Glutamatergic neuron (in vitro differentiated cells): ENCODE results near the gene PPIP5K2. TPM values are rescaled to one million over a fixed set of nuclear protein-coding genes. Genes with fewer than 3 reads are reported as not detected.

Source experiments
- DNase-seq: peaks from one replicate; pipeline ENCODE4 v3.0.0; 2022
- H3K27ac Mint-ChIP-seq: one replicate; pipeline ENCODE4 v1.8.0; 2020; ENCODE audit warnings: mild to moderate bottlenecking, mixed read lengths, inconsistent platforms; ENCODE audit not compliant: unreplicated experiment
- H3K27me3 Mint-ChIP-seq: one replicate; pipeline ENCODE4 v1.8.0; 2020; ENCODE audit warnings: mild to moderate bottlenecking, moderate library complexity, mixed read lengths, inconsistent platforms; ENCODE audit not compliant: unreplicated experiment
- H3K36me3 Mint-ChIP-seq: one replicate; pipeline ENCODE4 v1.8.0; 2020; ENCODE audit warnings: mild to moderate bottlenecking, mixed read lengths, inconsistent platforms; ENCODE audit not compliant: unreplicated experiment
- H3K4me1 Mint-ChIP-seq: one replicate; pipeline ENCODE4 v1.8.0; 2020; ENCODE audit warnings: mild to moderate bottlenecking, low read depth, mixed read lengths, inconsistent platforms; ENCODE audit not compliant: unreplicated experiment
- H3K4me3 Mint-ChIP-seq: one replicate; pipeline ENCODE4 v1.8.0; 2020; ENCODE audit warnings: mild to moderate bottlenecking, mixed read lengths, inconsistent platforms; ENCODE audit not compliant: unreplicated experiment
- H3K9me3 Mint-ChIP-seq: one replicate; pipeline ENCODE4 v1.8.0; 2020; ENCODE audit warnings: mild to moderate bottlenecking, moderate library complexity, mixed read lengths, inconsistent platforms; ENCODE audit not compliant: unreplicated experiment
- total RNA-seq: library from RNA; stranded (reverse); fragmentation: NEBNext Ultra II Directional; extraction: Animal tissue kit (Norgen Biotek cat#: 25700); gene quantifications from one replicate; pipeline ENCODE4 v1.2.1, GENCODE V29; 2021; ENCODE audit not compliant: unreplicated experiment
- TF ChIP-seq, protein P1 (sequence below): fragments of 200-600 bp; sonication (generic); IDR thresholded peaks from one replicate; pipeline ENCODE4 v1.5.0; 2021; ENCODE audit not compliant: partially characterized antibody, unreplicated experiment

The PPIP5K2 gene
- total RNA-seq, 1 donor from 2014 or later, result 134 TPM

DNA sequence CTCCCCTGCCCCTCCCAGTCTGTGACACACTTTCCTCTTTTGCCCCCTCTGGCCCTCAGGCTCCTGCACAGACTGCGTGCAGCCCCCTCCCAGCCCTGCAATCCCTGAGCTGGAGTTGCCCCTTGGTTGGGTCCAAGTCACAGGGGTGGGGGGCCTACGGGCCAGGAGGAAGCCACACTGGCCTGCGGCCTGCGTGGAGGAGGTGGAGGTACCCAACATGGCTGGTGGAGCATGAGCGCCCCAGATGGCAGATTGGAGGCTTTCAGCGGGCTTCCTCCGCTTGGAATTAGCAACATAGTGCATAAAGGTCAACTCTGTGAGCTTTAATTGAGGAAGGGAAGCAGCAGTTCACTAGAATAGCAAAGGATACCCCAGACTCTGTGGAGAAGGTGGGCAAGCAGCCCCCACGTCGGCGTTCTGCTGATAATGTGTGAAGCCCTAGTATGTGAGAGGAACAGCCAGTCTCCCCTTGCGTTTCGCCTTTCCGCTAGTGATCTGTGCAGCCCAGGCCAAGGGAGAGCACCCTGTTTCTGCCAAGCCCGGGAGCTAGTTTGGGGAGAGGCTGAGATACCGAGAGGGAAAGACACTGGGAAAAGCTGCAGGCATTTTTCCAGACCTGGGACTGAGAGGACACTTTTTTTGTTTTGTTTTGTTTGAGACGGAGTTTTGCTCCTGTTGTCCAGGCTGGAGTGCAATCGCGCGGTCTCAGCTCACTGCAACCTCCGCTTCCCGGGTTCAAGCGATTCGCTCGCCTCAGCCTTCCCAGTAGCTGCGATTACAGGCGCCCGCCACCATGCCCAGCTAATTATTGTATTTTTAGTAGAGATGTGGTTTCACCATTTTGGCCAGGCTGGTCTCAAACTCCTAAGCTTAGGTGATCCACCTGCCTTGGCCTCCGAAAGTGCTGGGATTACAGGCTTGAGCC lies 103.2 kb downstream of the PPIP5K2 start:
- Mint-ChIP-seq H3K27ac (no peak overlapping the region), H3K27me3 (no peaks in the 10 kb centered on the region), H3K4me1 (no peaks in the 10 kb centered on the region), H3K36me3 (no peaks in the 10 kb centered on the region), H3K9me3 (peaks cover 3% of the 10 kb centered on the region), H3K4me3 (no peak overlapping the region)
- TF ChIP-seq, protein P1, sequence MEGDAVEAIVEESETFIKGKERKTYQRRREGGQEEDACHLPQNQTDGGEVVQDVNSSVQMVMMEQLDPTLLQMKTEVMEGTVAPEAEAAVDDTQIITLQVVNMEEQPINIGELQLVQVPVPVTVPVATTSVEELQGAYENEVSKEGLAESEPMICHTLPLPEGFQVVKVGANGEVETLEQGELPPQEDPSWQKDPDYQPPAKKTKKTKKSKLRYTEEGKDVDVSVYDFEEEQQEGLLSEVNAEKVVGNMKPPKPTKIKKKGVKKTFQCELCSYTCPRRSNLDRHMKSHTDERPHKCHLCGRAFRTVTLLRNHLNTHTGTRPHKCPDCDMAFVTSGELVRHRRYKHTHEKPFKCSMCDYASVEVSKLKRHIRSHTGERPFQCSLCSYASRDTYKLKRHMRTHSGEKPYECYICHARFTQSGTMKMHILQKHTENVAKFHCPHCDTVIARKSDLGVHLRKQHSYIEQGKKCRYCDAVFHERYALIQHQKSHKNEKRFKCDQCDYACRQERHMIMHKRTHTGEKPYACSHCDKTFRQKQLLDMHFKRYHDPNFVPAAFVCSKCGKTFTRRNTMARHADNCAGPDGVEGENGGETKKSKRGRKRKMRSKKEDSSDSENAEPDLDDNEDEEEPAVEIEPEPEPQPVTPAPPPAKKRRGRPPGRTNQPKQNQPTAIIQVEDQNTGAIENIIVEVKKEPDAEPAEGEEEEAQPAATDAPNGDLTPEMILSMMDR, result no peak
- DNase-seq, result no peak

DNA sequence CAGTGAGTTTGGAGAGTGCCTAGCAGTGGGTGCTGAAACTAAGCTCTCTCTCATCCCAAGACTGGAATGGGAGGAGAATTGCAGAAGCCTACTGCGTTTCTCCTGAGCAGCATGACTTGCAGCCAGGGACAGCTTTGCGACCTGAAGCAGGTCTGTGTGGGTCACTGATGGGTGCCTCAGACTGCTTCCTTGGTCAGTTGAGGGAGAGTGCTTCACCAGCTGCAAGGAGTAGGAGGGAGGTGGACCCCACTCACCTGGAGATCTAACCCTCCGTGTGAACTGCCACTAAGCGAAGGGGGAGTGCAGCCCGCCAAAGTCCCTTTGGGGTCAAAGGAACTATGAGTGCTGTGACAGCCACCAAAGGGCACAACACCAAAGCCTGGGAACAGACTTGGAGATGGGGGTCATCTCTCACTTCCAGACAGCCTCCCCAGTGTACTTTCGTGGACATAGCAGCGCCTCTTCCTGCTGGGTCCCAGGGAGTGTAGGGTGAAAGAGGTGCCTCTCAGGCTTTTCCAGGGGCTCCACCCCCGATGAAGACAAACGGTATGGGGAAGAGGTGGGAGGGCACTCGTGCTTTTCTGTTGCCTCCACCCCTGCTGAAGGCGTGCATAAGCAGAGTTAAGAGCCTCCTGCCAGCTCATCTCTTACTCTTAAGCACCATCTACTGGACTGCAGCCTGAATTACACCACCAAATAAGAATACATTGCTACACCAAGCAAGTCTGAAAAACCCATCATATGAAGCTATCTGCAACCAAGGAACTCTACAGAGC lies 104.2 kb downstream of the PPIP5K2 start:
- TF ChIP-seq, protein P1, result peak; percentile 75
- Mint-ChIP-seq H3K4me1 (no peaks in the 10 kb centered on the region), H3K4me3 (no peak overlapping the region), H3K9me3 (peaks cover 2% of the 10 kb centered on the region), H3K36me3 (no peaks in the 10 kb centered on the region), H3K27me3 (no peaks in the 10 kb centered on the region), H3K27ac (no peak overlapping the region)
- DNase-seq, result peak; percentile 29

DNA sequence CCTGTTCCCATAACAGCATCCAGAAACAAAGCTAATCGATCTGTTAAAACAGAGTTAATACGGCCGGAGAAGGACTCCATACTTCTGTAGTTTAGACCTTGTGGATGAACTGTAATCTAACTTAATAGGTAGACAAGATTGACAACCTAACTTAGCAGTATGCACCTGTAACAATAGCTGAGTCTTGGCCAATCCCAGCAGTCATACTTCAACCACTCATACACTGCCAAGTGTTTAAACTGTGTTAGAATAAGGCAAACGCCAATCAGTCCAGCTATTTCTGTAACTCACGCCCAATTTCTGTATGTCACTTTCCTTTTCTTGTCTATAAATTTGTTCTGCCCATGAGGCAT lies 104.8 kb downstream of the PPIP5K2 start:
- DNase-seq, result no peak
- H3K4me3 Mint-ChIP-seq, result no peak overlapping the region
- TF ChIP-seq, protein P1, result peak; percentile 49
- H3K36me3 Mint-ChIP-seq, result peaks cover under 1% of the 10 kb centered on the region
- H3K27ac Mint-ChIP-seq, result no peak overlapping the region
- H3K9me3 Mint-ChIP-seq, result peaks cover 2% of the 10 kb centered on the region
- no peaks in the 10 kb centered on the region for H3K4me1 Mint-ChIP-seq
- no peaks in the 10 kb centered on the region for H3K27me3 Mint-ChIP-seq

DNA sequence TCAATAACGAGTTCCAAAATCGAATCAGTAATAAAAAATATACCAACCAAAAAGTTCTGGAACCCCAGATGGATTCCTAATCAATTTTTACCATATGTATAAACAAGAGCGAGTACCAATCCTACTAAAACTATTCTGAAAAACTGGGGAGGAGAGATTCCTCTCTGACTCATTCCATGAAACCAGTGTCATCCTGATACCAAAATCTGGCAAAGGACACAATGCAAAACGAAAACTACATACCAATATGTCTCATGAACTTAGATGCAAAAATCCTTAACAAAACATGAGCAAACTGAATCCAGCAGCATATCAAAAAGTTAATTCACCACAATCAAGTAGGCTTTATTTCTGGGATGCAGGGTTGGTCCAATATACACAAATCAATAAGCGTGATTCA lies 108.0 kb downstream of the PPIP5K2 start:
- no peak overlapping the region for H3K27ac Mint-ChIP-seq

More for the DNA sequence above, 108.0 kb downstream of the PPIP5K2 start:
- no peaks in the 10 kb centered on the region for H3K4me1 Mint-ChIP-seq
- TF ChIP-seq, protein P1, result no peak
- H3K36me3 Mint-ChIP-seq, result peaks cover 4% of the 10 kb centered on the region
- DNase-seq, result no peak
- H3K9me3 Mint-ChIP-seq, result peaks cover 2% of the 10 kb centered on the region
- no peaks in the 10 kb centered on the region for H3K27me3 Mint-ChIP-seq
- no peak overlapping the region for H3K4me3 Mint-ChIP-seq
